ENCODE results near the gene SPEN.
"Not testable (repeated sequence)": the region's sequence is repeated elsewhere in the genome, so short reads cannot be mapped to it uniquely, and the experiment has no call there.

- not testable (repeated sequence) for TF ChIP-seq POLR2A, CTCF (IDR thresholded peaks at IDR 0.05)
These were observed 40.0 kb upstream of the SPEN start, which contains the start of gene UQCRHL for GRCh38 chr1:15807549-15807948.
